GM06990 (cell line): ENCODE data around the gene MAML2.

Experiments used
- DNase-seq: peaks from one replicate; pipeline ENCODE4 v3.0.0-alpha.2; 2011; ENCODE audit not compliant: insufficient read length; ENCODE audit errors: extremely low read depth
- H3K27me3 ChIP-seq: replicated peaks from 2 replicates; pipeline ENCODE4 v1.6.0; 2011; ENCODE audit warnings: low read length; ENCODE audit not compliant: control insufficient read depth, insufficient read depth
- H3K36me3 ChIP-seq: 2 replicates; pipeline ENCODE4 v1.5.1; 2011; ENCODE audit warnings: low read length; ENCODE audit not compliant: control insufficient read depth, insufficient read depth
- H3K4me3 ChIP-seq: replicated peaks from 2 replicates; pipeline ENCODE4 v1.5.1; 2011; ENCODE audit warnings: low read depth, mild to moderate bottlenecking, control low read depth, low read length
- CTCF ChIP-seq: IDR thresholded peaks from 2 replicates; pipeline ENCODE4 v1.5.1; 2011; ENCODE audit warnings: low read length, control low read depth, mild to moderate bottlenecking, inconsistent platforms; ENCODE audit not compliant: insufficient read depth, poor library complexity, severe bottlenecking

The MAML2 gene

GRCh38 chr11:96230686-96231085 lies 112.3 kb downstream of the MAML2 start:
- DNase-seq: no peak
- Histone ChIP-seq H3K36me3 (no peaks in the 10 kb centered on the region), H3K4me3 (no peak overlapping the region), H3K27me3 (no peaks in the 10 kb centered on the region)
- TF ChIP-seq CTCF: no peak

GRCh38 chr11:96229354-96229977 lies 113.5 kb downstream of the MAML2 start:
- no peak for DNase-seq
- no peaks in the 10 kb centered on the region for H3K36me3 ChIP-seq
- TF ChIP-seq CTCF: no peak
- no peaks in the 10 kb centered on the region for H3K27me3 ChIP-seq
- no peak overlapping the region for H3K4me3 ChIP-seq

GRCh38 chr11:96228910-96229309 lies 114.1 kb downstream of the MAML2 start:
- H3K4me3 ChIP-seq: no peak overlapping the region
- H3K36me3 ChIP-seq: no peaks in the 10 kb centered on the region
- DNase-seq: no peak
- no peak for TF ChIP-seq CTCF
- no peaks in the 10 kb centered on the region for H3K27me3 ChIP-seq

GRCh38 chr11:96228473-96228891 lies 114.5 kb downstream of the MAML2 start:
- Histone ChIP-seq H3K27me3 (no peaks in the 10 kb centered on the region), H3K36me3 (no peaks in the 10 kb centered on the region), H3K4me3 (no peak overlapping the region)
- no peak for TF ChIP-seq CTCF
- no peak for DNase-seq

GRCh38 chr11:96227244-96227643 lies 115.8 kb downstream of the MAML2 start:
- no peaks in the 10 kb centered on the region for H3K27me3 ChIP-seq
- no peak for TF ChIP-seq CTCF
- no peak for DNase-seq
- H3K36me3 ChIP-seq: no peaks in the 10 kb centered on the region
- H3K4me3 ChIP-seq: no peak overlapping the region

GRCh38 chr11:96223083-96223482 lies 119.9 kb downstream of the MAML2 start:
- no peak for TF ChIP-seq CTCF
- H3K36me3 ChIP-seq: no peaks in the 10 kb centered on the region
- no peak overlapping the region for H3K4me3 ChIP-seq
- no peak for DNase-seq
- no peaks in the 10 kb centered on the region for H3K27me3 ChIP-seq
